Measurements from ENCODE around the gene MAPK6. TPM values are rescaled to one million over a fixed set of nuclear protein-coding genes. Genes with fewer than 3 reads are reported as not detected.

The MAPK6 gene
- total and polyA plus RNA-seq, 9 of the 15 experiments (the other 6 are each of a cell fraction or from before 2014, with no cell fraction given) = 28.5 to 97.1 (median 74.0) TPM

GRCh38 chr15:52019394-52020220, 588 bp downstream of the MAPK6 start (continued):
- TF ChIP-seq UBTF (IDR thresholded peaks at IDR 0.05; ENCODE audit: borderline replicate concordance in 1 of 2, low read depth in 2 of 2, low read length in 2 of 2) (peak in 1 of 2 experiments; percentile 87; a peak in 2 of 4 replicates), NCOA2 (IDR thresholded peaks at IDR 0.05; ENCODE audit: partially characterized antibody in 2 of 2) (no peak), TAF7 (tag; IDR thresholded peaks at IDR 0.05) (0 out of 2 replicates have a peak, but pooled peaks have one; percentile 4), RBM25 (IDR thresholded peaks at IDR 0.05; ENCODE audit: low read depth, low read length, severe bottlenecking) (no peak), SMARCA5 (IDR thresholded peaks at IDR 0.05) (no peak), MYNN (IDR thresholded peaks at IDR 0.05) (no peak), MYNN (CRISPR knock-in tag; IDR thresholded peaks at IDR 0.05) (no peak), RFX7 (CRISPR knock-in tag; IDR thresholded peaks at IDR 0.05) (no peak), ZBTB9 (CRISPR knock-in tag; IDR thresholded peaks at IDR 0.05) (no peak; the same call in 1 of the 2 replicates), ZNF318 (IDR thresholded peaks at IDR 0.05; ENCODE audit: borderline replicate concordance in 1 of 2, low read depth in 1 of 2) (no peak)

All from K562 (cell line).